ENCODE results near the gene CDC14A.

GRCh38 chr1:100530141-100530540 lies 177.8 kb downstream of the CDC14A start:
- TF ChIP-seq, protein P1, sequence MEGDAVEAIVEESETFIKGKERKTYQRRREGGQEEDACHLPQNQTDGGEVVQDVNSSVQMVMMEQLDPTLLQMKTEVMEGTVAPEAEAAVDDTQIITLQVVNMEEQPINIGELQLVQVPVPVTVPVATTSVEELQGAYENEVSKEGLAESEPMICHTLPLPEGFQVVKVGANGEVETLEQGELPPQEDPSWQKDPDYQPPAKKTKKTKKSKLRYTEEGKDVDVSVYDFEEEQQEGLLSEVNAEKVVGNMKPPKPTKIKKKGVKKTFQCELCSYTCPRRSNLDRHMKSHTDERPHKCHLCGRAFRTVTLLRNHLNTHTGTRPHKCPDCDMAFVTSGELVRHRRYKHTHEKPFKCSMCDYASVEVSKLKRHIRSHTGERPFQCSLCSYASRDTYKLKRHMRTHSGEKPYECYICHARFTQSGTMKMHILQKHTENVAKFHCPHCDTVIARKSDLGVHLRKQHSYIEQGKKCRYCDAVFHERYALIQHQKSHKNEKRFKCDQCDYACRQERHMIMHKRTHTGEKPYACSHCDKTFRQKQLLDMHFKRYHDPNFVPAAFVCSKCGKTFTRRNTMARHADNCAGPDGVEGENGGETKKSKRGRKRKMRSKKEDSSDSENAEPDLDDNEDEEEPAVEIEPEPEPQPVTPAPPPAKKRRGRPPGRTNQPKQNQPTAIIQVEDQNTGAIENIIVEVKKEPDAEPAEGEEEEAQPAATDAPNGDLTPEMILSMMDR (conservative IDR thresholded peaks at IDR 0.05; ENCODE audit: low read length): no peak
- no peak for TF ChIP-seq EZH2phosphoT487 (IDR thresholded peaks at IDR 0.05; ENCODE audit: borderline replicate concordance, low read depth, low read length)
